NCI-H2081 (cell line): ENCODE results near the gene FCAMR.
A peak's percentile ranks its signal among the peaks of the same experiment; 100 is the strongest.

Experiments
- DNase-seq, 2 experiments: peaks; one replicate each; lab custom pipeline; 2025; lab: John Stamatoyannopoulos, UW

Gene FCAMR

GRCh38 chr1:206970446-206970845 lies at the start of gene FCAMR:
TSS of gene FCAMR (minus strand) at chr1:206970460. CDS start at chr1:206970125, 335 bp downstream.
- DNase-seq = no peak

- DNase-seq = no peak
Measured at GRCh38 chr1:207019661-207020060, 49.4 kb upstream of the FCAMR start.

GRCh38 chr1:207019161-207019560 lies 48.9 kb upstream of the FCAMR start:
- no peak for DNase-seq

GRCh38 chr1:207018707-207019106 lies 48.4 kb upstream of the FCAMR start:
- DNase-seq = no peak

GRCh38 chr1:207017615-207018559 lies 47.6 kb upstream of the FCAMR start:
- DNase-seq = peak; percentile 33 to 75

GRCh38 chr1:207015791-207016190 lies 45.5 kb upstream of the FCAMR start:
- DNase-seq = no peak

GRCh38 chr1:207014728-207015127 lies 44.5 kb upstream of the FCAMR start:
- no peak for DNase-seq

GRCh38 chr1:207013321-207014085 lies 43.2 kb upstream of the FCAMR start:
- no peak for DNase-seq

GRCh38 chr1:207010726-207011125 lies 40.5 kb upstream of the FCAMR start:
- DNase-seq = no peak

- DNase-seq = no peak
Measured at GRCh38 chr1:207009945-207010344, 39.7 kb upstream of the FCAMR start.

- DNase-seq = no peak
Measured at GRCh38 chr1:207009182-207009850, 39.1 kb upstream of the FCAMR start.

GRCh38 chr1:207007352-207008033 lies 37.2 kb upstream of the FCAMR start:
- DNase-seq = no peak

GRCh38 chr1:207006914-207007313 lies 36.7 kb upstream of the FCAMR start:
- DNase-seq = no peak

- DNase-seq = no peak
Measured at GRCh38 chr1:207006083-207006482, 35.8 kb upstream of the FCAMR start.

- DNase-seq = peak; percentile 60 to 72
Measured at GRCh38 chr1:207004931-207005830, 34.9 kb upstream of the FCAMR start.

- DNase-seq = no peak
Measured at GRCh38 chr1:207003210-207003609, 33.0 kb upstream of the FCAMR start.

- no peak for DNase-seq
Measured at GRCh38 chr1:207002724-207003146, 32.5 kb upstream of the FCAMR start.

GRCh38 chr1:207001492-207002245 lies 31.4 kb upstream of the FCAMR start:
- DNase-seq = no peak

GRCh38 chr1:207000651-207001291 lies 30.5 kb upstream of the FCAMR start:
- DNase-seq = no peak
